ENCODE data around the gene TMCC2.
A peak's percentile ranks its signal among the peaks of the same experiment; 100 is the strongest.
"Not testable (repeated sequence)": the region's sequence is repeated elsewhere in the genome, so short reads cannot be mapped to it uniquely, and the experiment has no call there.

Gene TMCC2

GRCh38 chr1:205280666-205281395 lies 53.1 kb downstream of the TMCC2 start:
- DNase-seq (ENCODE audit: low read depth, low spot score) = not testable (repeated sequence)

GRCh38 chr1:205283270-205284147 lies 55.8 kb downstream of the TMCC2 start:
- no peak for DNase-seq (ENCODE audit: low read depth, low spot score)

- peak; percentile 99 for DNase-seq (ENCODE audit: low read depth, low spot score)
Measured at GRCh38 chr1:205284420-205285144, 56.8 kb downstream of the TMCC2 start.

- DNase-seq (ENCODE audit: low read depth, low spot score) = no peak
Measured at GRCh38 chr1:205285381-205286101, 57.8 kb downstream of the TMCC2 start.

- DNase-seq (ENCODE audit: low read depth, low spot score) = no peak
Measured at GRCh38 chr1:205286335-205286950, 58.7 kb downstream of the TMCC2 start.

GRCh38 chr1:205287076-205287475 lies 59.3 kb downstream of the TMCC2 start:
- DNase-seq (ENCODE audit: low read depth, low spot score) = no peak

GRCh38 chr1:205287767-205288559 lies 60.2 kb downstream of the TMCC2 start:
- peak; percentile 32 for DNase-seq (ENCODE audit: low read depth, low spot score)

GRCh38 chr1:205291596-205291995 lies 63.9 kb downstream of the TMCC2 start:
- no peak for DNase-seq (ENCODE audit: low read depth, low spot score)

- DNase-seq (ENCODE audit: low read depth, low spot score) = peak; percentile 59
Measured at GRCh38 chr1:205293350-205294074, 65.8 kb downstream of the TMCC2 start.

- DNase-seq (ENCODE audit: low read depth, low spot score) = peak; percentile 96
Measured at GRCh38 chr1:205294175-205294917, 66.6 kb downstream of the TMCC2 start.

- DNase-seq (ENCODE audit: low read depth, low spot score) = no peak
Measured at GRCh38 chr1:205294934-205295333, 67.2 kb downstream of the TMCC2 start.

GRCh38 chr1:205296154-205296553 lies 68.4 kb downstream of the TMCC2 start:
- DNase-seq (ENCODE audit: low read depth, low spot score) = no peak

GRCh38 chr1:205297546-205298177 lies 69.9 kb downstream of the TMCC2 start:
- DNase-seq (ENCODE audit: low read depth, low spot score) = peak; percentile 28

- DNase-seq (ENCODE audit: low read depth, low spot score) = peak; percentile 93
Measured at GRCh38 chr1:205298191-205298994, 70.6 kb downstream of the TMCC2 start.

- DNase-seq (ENCODE audit: low read depth, low spot score) = no peak
Measured at GRCh38 chr1:205300149-205300548, 72.4 kb downstream of the TMCC2 start.

- peak; percentile 99 for DNase-seq (ENCODE audit: low read depth, low spot score)
Measured at GRCh38 chr1:205301205-205301821, 73.6 kb downstream of the TMCC2 start.
